PFSK-1 (cell line): Measurements from ENCODE around the gene WNT8A.

Experiments used
- FOXP2 ChIP-seq: optimal IDR thresholded peaks from 2 replicates; pipeline ENCODE3; 2011; ENCODE audit warnings: borderline replicate concordance, control low read depth, inconsistent platforms; ENCODE audit not compliant: insufficient read depth; ENCODE audit errors: extremely low read length, extremely low read depth
- POLR2AphosphoS5 ChIP-seq: IDR thresholded peaks from 2 replicates; pipeline ENCODE4 v1.6.1; 2012; ENCODE audit warnings: low read depth, mild to moderate bottlenecking, control low read depth, low read length, moderate library complexity
- REST ChIP-seq, 2 experiments: IDR thresholded peaks; 2 replicates each; pipeline versions ENCODE4 v1.6.1 to v1.8.0; 2011 to 2012; ENCODE audit warnings: low read depth in 2 of 2, low read length in 2 of 2, control low read depth in 1 of 2, inconsistent platforms in 1 of 2, mild to moderate bottlenecking in 1 of 2, moderate library complexity in 1 of 2; ENCODE audit not compliant: insufficient read depth in 1 of 2
- SIN3A ChIP-seq: IDR thresholded peaks from 2 replicates; pipeline ENCODE4 v1.6.1; 2012; ENCODE audit warnings: mild to moderate bottlenecking, low read length, moderate library complexity, borderline replicate concordance; ENCODE audit not compliant: insufficient read depth
- TAF1 ChIP-seq: IDR thresholded peaks from 2 replicates; pipeline ENCODE4 v1.6.1; 2012; ENCODE audit warnings: low read length, control low read depth, borderline replicate concordance; ENCODE audit not compliant: insufficient read depth

The WNT8A gene

GRCh38 chr5:138068742-138069600 lies 14.9 kb upstream of the WNT8A start:
- TF ChIP-seq SIN3A (no peak), FOXP2 (no peak), TAF1 (no peak), REST (IDR thresholded peaks at IDR 0.05; ENCODE audit: insufficient read depth in 1 of 2, low read depth in 2 of 2, low read length in 2 of 2) (no peak), POLR2AphosphoS5 (no peak)

- TF ChIP-seq POLR2AphosphoS5 (no peak), FOXP2 (no peak), SIN3A (no peak), TAF1 (no peak), REST (IDR thresholded peaks at IDR 0.05; ENCODE audit: insufficient read depth in 1 of 2, low read depth in 2 of 2, low read length in 2 of 2) (no peak)
These were observed 6.7 kb upstream of the WNT8A start for GRCh38 chr5:138077064-138077696.

GRCh38 chr5:138078006-138078643 lies 5.7 kb upstream of the WNT8A start:
- TF ChIP-seq FOXP2 (no peak), REST (IDR thresholded peaks at IDR 0.05; ENCODE audit: insufficient read depth in 1 of 2, low read depth in 2 of 2, low read length in 2 of 2) (no peak), POLR2AphosphoS5 (no peak), TAF1 (no peak), SIN3A (no peak)

GRCh38 chr5:138082033-138082432 lies 1.8 kb upstream of the WNT8A start:
- TF ChIP-seq POLR2AphosphoS5, result no peak
- no peak for TF ChIP-seq TAF1
- no peak for TF ChIP-seq SIN3A
- TF ChIP-seq REST (IDR thresholded peaks at IDR 0.05; ENCODE audit: insufficient read depth in 1 of 2, low read depth in 2 of 2, low read length in 2 of 2), result no peak
